NB4 (cell line): ENCODE data around the gene NFATC2.

Experiments used
- DNase-seq: peaks from one replicate; pipeline ENCODE4 v3.0.0; 2010; ENCODE audit warnings: low read depth
- H3K4me3 ChIP-seq: one replicate; pipeline ENCODE4 v1.5.1; 2011; ENCODE audit warnings: mild to moderate bottlenecking, low read depth, low read length, moderate library complexity
- MYC ChIP-seq: IDR thresholded peaks from 2 replicates; pipeline ENCODE4 v1.6.1; 2011; ENCODE audit warnings: low read depth, low read length
- POLR2A ChIP-seq: IDR thresholded peaks from 2 replicates; pipeline ENCODE4 v1.6.1; 2011; ENCODE audit warnings: mild to moderate bottlenecking; ENCODE audit not compliant: insufficient read length; ENCODE audit errors: extremely low read depth
- TF ChIP-seq, protein P1 (sequence below): IDR thresholded peaks from 2 replicates; pipeline ENCODE4 v1.6.1; 2011; ENCODE audit warnings: low read depth, low read length
- TF ChIP-seq, protein P2 (sequence below): IDR thresholded peaks from one replicate; pipeline ENCODE4 v1.5.1; 2012; ENCODE audit warnings: low read depth, low read length

NFATC2 gene

DNA sequence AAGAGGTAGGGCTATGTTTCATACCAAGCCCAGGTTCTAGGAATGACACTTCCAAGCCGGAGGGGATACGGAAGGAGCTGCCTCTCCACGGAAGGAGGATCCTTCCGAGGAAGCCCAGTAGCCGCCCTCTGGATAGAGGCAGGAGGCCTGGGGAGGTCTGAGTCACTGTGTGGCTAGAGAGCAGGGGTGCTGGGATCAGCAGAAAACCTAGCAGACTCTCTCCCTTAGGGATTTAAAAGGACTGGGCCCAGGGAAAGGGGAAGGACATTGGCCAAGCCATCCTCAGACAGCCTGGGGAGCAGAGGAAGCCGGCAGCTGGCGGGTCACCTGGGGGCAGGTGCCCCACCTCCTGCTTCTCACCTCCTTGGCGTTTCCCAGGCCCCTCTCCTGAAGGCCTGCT is 36.6 kb upstream of the NFATC2 start:
- H3K4me3 ChIP-seq: no peak overlapping the region
- DNase-seq: no peak
- no peak for TF ChIP-seq POLR2A
- TF ChIP-seq, protein P1, sequence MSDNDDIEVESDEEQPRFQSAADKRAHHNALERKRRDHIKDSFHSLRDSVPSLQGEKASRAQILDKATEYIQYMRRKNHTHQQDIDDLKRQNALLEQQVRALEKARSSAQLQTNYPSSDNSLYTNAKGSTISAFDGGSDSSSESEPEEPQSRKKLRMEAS: no peak

DNA sequence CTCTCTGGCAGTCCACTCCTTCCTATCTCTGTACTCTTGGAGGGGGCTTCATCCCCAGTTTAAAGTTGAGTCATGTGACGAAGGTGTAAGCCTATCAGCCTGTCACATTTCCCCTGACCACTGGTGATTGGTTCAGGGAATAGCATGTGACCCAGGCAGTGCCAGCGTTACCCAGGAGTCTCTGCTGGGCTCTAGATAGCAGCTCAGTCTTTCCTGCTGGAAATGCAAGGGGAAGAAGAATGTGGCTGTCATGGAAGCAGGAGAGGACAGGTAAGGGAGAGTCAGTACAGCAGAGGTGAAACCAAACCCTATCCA is 35.6 kb upstream of the NFATC2 start:
- no peak overlapping the region for H3K4me3 ChIP-seq
- DNase-seq: no peak
- TF ChIP-seq, protein P1: no peak
- TF ChIP-seq MYC (no peak), POLR2A (no peak)
- TF ChIP-seq, protein P2, sequence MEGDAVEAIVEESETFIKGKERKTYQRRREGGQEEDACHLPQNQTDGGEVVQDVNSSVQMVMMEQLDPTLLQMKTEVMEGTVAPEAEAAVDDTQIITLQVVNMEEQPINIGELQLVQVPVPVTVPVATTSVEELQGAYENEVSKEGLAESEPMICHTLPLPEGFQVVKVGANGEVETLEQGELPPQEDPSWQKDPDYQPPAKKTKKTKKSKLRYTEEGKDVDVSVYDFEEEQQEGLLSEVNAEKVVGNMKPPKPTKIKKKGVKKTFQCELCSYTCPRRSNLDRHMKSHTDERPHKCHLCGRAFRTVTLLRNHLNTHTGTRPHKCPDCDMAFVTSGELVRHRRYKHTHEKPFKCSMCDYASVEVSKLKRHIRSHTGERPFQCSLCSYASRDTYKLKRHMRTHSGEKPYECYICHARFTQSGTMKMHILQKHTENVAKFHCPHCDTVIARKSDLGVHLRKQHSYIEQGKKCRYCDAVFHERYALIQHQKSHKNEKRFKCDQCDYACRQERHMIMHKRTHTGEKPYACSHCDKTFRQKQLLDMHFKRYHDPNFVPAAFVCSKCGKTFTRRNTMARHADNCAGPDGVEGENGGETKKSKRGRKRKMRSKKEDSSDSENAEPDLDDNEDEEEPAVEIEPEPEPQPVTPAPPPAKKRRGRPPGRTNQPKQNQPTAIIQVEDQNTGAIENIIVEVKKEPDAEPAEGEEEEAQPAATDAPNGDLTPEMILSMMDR: no peak

DNA sequence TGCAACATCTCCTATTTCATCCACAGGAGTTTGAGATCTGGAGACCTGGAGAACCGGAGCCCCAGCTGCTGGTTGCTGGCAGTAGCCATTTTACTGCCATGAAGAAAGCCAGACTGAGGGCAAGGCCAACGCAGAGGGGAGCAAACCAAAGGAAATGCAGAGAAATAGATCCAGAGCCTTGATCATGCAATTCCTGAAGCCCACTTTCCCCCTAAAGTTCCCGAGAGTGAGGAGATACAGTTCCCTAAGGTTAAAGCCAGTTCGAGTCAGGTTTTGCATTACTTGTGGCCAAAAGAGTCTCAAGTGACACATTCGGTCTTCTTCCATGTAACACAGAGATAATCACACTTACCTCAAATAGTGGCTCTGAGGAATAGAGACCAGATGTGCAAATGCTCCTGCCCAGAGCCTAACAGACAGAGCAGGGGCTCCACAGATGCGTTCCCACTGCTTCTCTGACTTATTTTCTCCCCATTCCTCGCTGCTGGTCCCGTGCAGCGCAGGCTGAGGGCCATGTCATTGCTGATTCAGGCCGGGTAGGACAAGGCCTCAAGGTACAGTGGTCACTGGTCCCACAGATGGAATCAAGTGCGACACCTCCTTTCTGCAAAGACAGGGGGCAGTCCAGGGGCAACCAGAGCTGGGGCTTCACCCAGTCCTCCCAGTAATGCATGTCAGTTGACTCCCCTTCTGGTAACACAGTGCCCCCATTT is 35.1 kb upstream of the NFATC2 start:
- TF ChIP-seq POLR2A (no peak), MYC (no peak)
- TF ChIP-seq, protein P2: no peak
- TF ChIP-seq, protein P1: no peak
- H3K4me3 ChIP-seq: no peak overlapping the region
- DNase-seq: no peak

DNA sequence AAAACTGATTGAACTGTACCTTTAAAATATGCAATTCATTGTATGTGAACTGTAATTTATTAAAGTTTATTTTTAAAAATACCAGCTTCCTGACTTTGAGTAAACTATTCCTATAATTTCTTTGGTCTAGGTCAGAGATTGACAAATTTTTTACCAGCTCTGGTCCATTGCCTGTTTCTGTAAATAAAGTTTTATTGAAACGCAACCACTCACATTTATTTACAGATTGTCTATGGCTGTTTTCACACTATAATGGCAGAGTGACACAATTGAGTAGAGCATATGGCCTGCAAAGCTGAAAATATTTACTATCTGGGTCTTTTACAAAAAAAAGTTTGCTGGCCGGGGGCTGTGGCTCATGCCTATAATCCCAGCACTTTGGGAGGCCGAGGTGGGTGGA is 33.0 kb upstream of the NFATC2 start:
- no peak for DNase-seq
- H3K4me3 ChIP-seq: no peak overlapping the region
- TF ChIP-seq, protein P2: no peak
- TF ChIP-seq, protein P1: no peak
- TF ChIP-seq POLR2A: no peak
- no peak for TF ChIP-seq MYC

DNA sequence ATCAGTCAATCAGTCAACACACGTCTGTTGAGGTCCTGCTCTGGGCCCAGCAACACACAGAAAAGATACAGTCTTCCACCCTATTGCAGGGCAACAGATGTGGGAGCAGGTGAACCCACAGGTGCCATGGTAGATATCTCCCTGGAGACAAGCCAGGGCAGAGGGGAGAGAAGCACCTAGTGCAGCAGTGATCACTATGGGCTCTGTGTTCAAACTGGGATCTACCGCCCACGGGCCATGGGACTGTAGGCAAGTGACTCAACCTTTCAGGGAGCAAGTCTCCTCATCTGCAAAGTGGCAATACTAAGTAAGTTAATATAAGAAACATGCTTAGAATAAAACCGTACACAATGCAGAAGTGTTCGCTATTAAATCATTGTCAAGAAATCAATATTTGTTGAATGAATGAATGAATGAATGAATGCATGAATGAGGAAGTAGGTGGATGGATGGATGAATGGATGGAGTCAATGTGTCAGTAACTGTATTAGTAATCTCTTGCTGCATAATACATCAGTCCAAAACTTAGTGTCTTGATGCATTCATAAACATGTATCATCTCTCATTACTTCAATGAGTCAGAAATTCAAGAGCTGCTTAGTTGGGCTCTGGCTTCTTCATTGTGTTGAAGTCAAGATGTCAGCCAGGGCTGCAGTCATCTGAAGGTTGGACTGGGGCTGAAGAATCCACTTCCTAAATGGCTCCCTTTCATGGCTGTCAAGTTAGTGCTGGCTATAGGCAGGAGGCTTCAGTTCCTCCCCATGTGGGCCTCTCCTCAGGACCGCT is 31.9 kb upstream of the NFATC2 start:
- no peak overlapping the region for H3K4me3 ChIP-seq
- TF ChIP-seq POLR2A: no peak
- TF ChIP-seq MYC: no peak
- no peak for DNase-seq

DNA sequence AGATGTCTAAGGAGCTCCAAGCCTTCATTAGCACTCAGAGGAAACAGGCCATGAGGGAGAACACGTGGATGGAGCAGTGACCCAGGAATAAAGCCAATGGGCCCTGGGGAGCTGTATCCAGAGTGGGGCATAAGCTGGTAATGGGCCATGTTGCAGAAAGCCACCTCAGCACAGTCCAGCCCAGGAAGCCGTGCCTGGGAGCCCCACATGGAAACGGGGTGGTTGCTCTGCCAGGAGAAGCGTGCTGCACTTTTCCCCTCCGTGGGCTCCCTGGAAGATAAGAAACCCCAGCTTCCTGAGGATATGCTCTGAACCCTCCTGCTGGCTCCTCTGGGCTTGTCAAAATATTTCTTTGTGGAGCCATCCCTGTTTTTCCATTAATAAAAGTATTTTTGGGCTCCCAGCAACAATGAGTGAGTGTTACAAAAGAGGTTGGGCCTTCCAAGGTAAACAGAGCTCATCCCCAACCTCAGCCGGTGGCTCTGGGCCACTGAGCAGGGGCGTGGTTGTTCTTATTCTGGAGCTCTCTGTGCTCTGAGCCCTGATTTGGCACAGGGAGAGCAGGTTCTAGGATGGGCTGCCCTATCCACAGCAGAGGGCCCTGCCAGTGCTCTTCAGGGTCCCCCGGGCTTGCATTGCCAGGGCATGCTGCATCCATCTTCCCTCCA is 31.2 kb upstream of the NFATC2 start:
- H3K4me3 ChIP-seq: no peak overlapping the region
- no peak for TF ChIP-seq POLR2A
- TF ChIP-seq, protein P2: no peak
- TF ChIP-seq, protein P1: no peak
- TF ChIP-seq MYC: no peak
- no peak for DNase-seq
